Kidney (tissue), 14 donors: ENCODE results near the gene AGFG1. TPM values are rescaled to one million over a fixed set of nuclear protein-coding genes. Genes with fewer than 3 reads are reported as not detected.

ENCODE experiments used
- DNase-seq, 5 donors: peaks; one replicate each; pipeline ENCODE4 v3.0.0-alpha.2; 2013 to 2020
- FAIRE-seq: peaks from 2 replicates; lab custom pipeline; 2012; peaks lifted over from hg19 to GRCh38; lab: Jason Lieb, UNC
- H3K27ac ChIP-seq, 2 donors: one replicate each; pipeline ENCODE4 v1.7.0; 2013; ENCODE audit warnings: low read depth in 2 of 2, low read length in 2 of 2, inconsistent platforms in 1 of 2
- H3K27me3 ChIP-seq: one replicate; pipeline ENCODE4 v1.7.1; 2013; ENCODE audit warnings: low read length, inconsistent platforms; ENCODE audit not compliant: control insufficient read depth, insufficient read depth
- H3K36me3 ChIP-seq, 3 donors: one replicate each; pipeline versions ENCODE4 v1.7.0 to v1.7.1; 2013; ENCODE audit warnings: low read length in 3 of 3, control low read depth in 1 of 3, inconsistent platforms in 1 of 3; ENCODE audit not compliant: insufficient read depth in 3 of 3, control insufficient read depth in 2 of 3
- H3K4me1 ChIP-seq, 3 donors: one replicate each; pipeline versions ENCODE4 v1.7.0 to v1.7.1; 2013; ENCODE audit warnings: low read length in 3 of 3, inconsistent platforms in 1 of 3, low read depth in 1 of 3; ENCODE audit not compliant: control insufficient read depth in 2 of 3, insufficient read depth in 2 of 3
- H3K4me3 ChIP-seq, 3 donors: one replicate each; pipeline versions ENCODE4 v1.7.0 to v1.8.1; 2013; ENCODE audit warnings: low read length in 3 of 3, control low read depth in 1 of 3, inconsistent platforms in 1 of 3
- H3K9ac ChIP-seq, 3 donors: one replicate each; pipeline versions ENCODE4 v1.7.0 to v1.7.1; 2013; ENCODE audit warnings: low read length in 3 of 3, control low read depth in 1 of 3, inconsistent platforms in 1 of 3
- H3K9me3 ChIP-seq, 3 donors: one replicate each; pipeline versions ENCODE4 v1.7.0 to v1.7.1; 2013; ENCODE audit warnings: low read length in 3 of 3, control low read depth in 1 of 3, inconsistent platforms in 1 of 3; ENCODE audit not compliant: control insufficient read depth in 2 of 3, insufficient read depth in 1 of 3
- CTCF ChIP-seq: IDR thresholded peaks from 3 replicates; pipeline ENCODE4 v1.5.1; 2012; ENCODE audit warnings: mild to moderate bottlenecking, moderate library complexity, borderline replicate concordance; ENCODE audit not compliant: insufficient read depth; ENCODE audit errors: extremely low read depth
- intact Hi-C: fragments of 100-400 bp; cut with DNase I; formaldehyde crosslinking; loops from one replicate; pipeline ENCODE4 v1.11.1; 2022
- polyA plus RNA-seq: library from polyadenylated mRNA; stranded (reverse); fragments of 350-450 nt; fragmentation: Illumina TruSeq; extraction: RNeasy Lipid Tissue Mini Kit (QIAGEN cat#74804); gene quantifications from one replicate; pipeline ENCODE4 v1.2.3, GENCODE V29; 2014; ENCODE audit warnings: low read depth, low replicate concordance; ENCODE audit not compliant: insufficient read depth
- total RNA-seq: library from RNA; stranded (reverse); fragmentation: NEBNext Ultra II Directional; extraction: Animal tissue kit (Norgen Biotek cat#: 25700); gene quantifications from one replicate; pipeline ENCODE4 v1.2.1, GENCODE V29; 2021
- donor health status: control.
- donor health status: control.
- donor health status: control.
- donor health status: control.
- donor health status: control.
- donor health status: DM: yes; HTN: yes; CAD: no.
- donor health status: Normal renal cell carcinoma (clear cell type).

Gene AGFG1
- total and polyA plus RNA-seq, 2 donors from 2014 or later, result 36.6 to 98.9 TPM

DNA sequence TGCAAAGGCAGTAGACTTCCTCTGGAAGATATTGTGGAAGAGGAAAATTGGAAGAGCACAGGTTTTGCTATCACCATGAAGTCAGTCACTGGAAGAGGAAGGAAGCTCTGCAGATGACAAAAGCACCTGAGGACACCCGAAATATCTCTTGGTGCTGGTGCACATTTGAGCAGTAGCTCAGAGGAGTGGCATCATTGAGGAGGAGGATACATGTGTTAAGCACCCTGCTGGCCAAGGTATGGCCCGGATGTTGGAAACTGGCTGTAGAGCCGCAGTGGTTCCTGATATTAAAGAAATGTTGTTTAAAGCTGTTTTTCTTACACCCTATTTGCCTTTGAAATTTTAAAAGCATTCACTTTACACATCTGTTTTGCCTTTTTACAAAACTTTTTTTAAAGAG is 94.1 kb downstream of the AGFG1 start:
- intact Hi-C loops, result no loop called here
- no peaks in the 10 kb centered on the region for H3K9me3 ChIP-seq
- no peak for TF ChIP-seq CTCF
- DNase-seq (no peak), FAIRE-seq (no peak)
- H3K9ac ChIP-seq, result no peak overlapping the region
- H3K4me3 ChIP-seq, result no peak overlapping the region
- no peaks in the 10 kb centered on the region for H3K27me3 ChIP-seq
- no peaks in the 10 kb centered on the region for H3K36me3 ChIP-seq
- no peak overlapping the region for H3K27ac ChIP-seq
- H3K4me1 ChIP-seq, result no peaks in the 10 kb centered on the region

- no peaks in the 10 kb centered on the region for H3K4me1 ChIP-seq
- H3K9me3 ChIP-seq, result no peaks in the 10 kb centered on the region
- H3K9ac ChIP-seq, result no peak overlapping the region
- TF ChIP-seq CTCF, result no peak
- H3K36me3 ChIP-seq, result no peaks in the 10 kb centered on the region
- H3K27me3 ChIP-seq, result no peaks in the 10 kb centered on the region
- no peak for FAIRE-seq
- no peak overlapping the region for H3K27ac ChIP-seq
- DNase-seq, result no peak
- no peak overlapping the region for H3K4me3 ChIP-seq
- intact Hi-C loops, result no loop called here
These were observed 96.9 kb downstream of the AGFG1 start for GRCh38 chr2:227568852-227569169.

DNA sequence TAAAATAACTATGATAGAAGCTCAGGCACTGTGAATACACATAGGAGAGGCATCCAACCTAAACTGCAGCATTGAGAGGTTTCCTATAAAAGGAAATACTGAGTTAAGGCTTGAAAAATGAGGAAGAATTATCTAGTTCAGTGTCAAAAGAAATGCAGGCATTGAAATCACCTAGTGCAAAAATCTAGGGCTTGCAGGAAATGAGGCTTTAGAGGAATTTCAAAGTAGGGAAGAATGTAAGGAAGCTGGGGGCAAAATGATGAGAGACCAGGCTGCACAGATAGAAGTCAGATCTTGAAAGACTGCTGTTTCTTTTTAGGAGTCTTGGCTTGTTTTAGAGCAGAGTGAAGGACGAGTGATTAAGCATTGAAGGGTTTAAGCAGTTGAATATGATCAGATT is 98.7 kb downstream of the AGFG1 start:
- Histone ChIP-seq H3K4me1 (no peaks in the 10 kb centered on the region), H3K36me3 (no peaks in the 10 kb centered on the region), H3K27me3 (no peaks in the 10 kb centered on the region), H3K9me3 (no peaks in the 10 kb centered on the region), H3K27ac (no peak overlapping the region), H3K4me3 (no peak overlapping the region), H3K9ac (no peak overlapping the region)
- intact Hi-C loops, result no loop called here
- FAIRE-seq (no peak), DNase-seq (no peak)
- no peak for TF ChIP-seq CTCF

GRCh38 chr2:227576110-227576509 is 104.2 kb downstream of the AGFG1 start:
- Histone ChIP-seq H3K27me3 (no peaks in the 10 kb centered on the region), H3K4me1 (no peaks in the 10 kb centered on the region), H3K36me3 (no peaks in the 10 kb centered on the region), H3K9ac (no peak overlapping the region), H3K27ac (no peak overlapping the region), H3K9me3 (no peaks in the 10 kb centered on the region), H3K4me3 (no peak overlapping the region)
- FAIRE-seq, result no peak
- TF ChIP-seq CTCF, result no peak
- DNase-seq, result no peak
- intact Hi-C loops, result no loop called here
